Prostate gland (tissue), 2 donors: ENCODE data around the gene HIVEP3.

Source experiments
- CTCF ChIP-seq, 4 experiments: fragments of 200-600 bp in 2 of 4; fragments of 450-650 bp in 2 of 4; sonication (generic) in 2 of 4; IDR thresholded peaks; 1 replicate in 3 of 4; 2 replicates in 1 of 4; pipeline ENCODE4 v1.5.1; 2016 to 2019; ENCODE audit warnings: antibody characterized with exemption in 4 of 4, mild to moderate bottlenecking in 2 of 4, moderate library complexity in 2 of 4
- POLR2AphosphoS5 ChIP-seq: sonication (generic); formaldehyde crosslinking; IDR thresholded peaks from one replicate; pipeline ENCODE4 v1.6.1; 2017; ENCODE audit warnings: antibody characterized with exemption

- no peak for TF ChIP-seq CTCF (IDR thresholded peaks at IDR 0.05)
- no peak for TF ChIP-seq POLR2AphosphoS5
Observed at GRCh38 chr1:41589395-41589794, 329.3 kb downstream of the HIVEP3 start.
